GM23338 (cell line): Measurements from ENCODE around the gene RPL27A. TPM values are rescaled to one million over a fixed set of nuclear protein-coding genes. Genes with fewer than 3 reads are reported as not detected.

ENCODE experiments used
- ATAC-seq: fragments of 200-7000 bp; cut with Tn5 transposase; 3 replicates; pipeline ENCODE4 v1.9.1; 2020
- DNase-seq: peaks from one replicate; pipeline ENCODE4 v3.0.0-alpha.2; 2015; ENCODE audit warnings: low spot score
- H2AFZ ChIP-seq: fragments of 200-600 bp; sonication (generic); 2 replicates; pipeline ENCODE4 v1.8.0; 2016; ENCODE audit warnings: antibody characterized with exemption, mild to moderate bottlenecking, moderate library complexity
- H3F3A ChIP-seq: fragments of 200-600 bp; sonication (generic); replicated peaks from 2 replicates; pipeline ENCODE4 v1.8.0; 2017; ENCODE audit warnings: antibody characterized with exemption, mixed run types, low read depth
- H3K27ac ChIP-seq: fragments of 200-600 bp; sonication (generic); 2 replicates; pipeline ENCODE4 v1.6.1; 2016; ENCODE audit warnings: low read depth
- H3K27me3 ChIP-seq: fragments of 200-600 bp; sonication (generic); 2 replicates; pipeline ENCODE4 v1.8.0; 2016; ENCODE audit warnings: mild to moderate bottlenecking, mixed run types, moderate library complexity; ENCODE audit not compliant: insufficient read depth
- H3K36me3 ChIP-seq: fragments of 200-600 bp; sonication (generic); 2 replicates; pipeline ENCODE4 v1.8.0; 2016; ENCODE audit warnings: mild to moderate bottlenecking; ENCODE audit not compliant: insufficient read depth
- H3K4me1 ChIP-seq: fragments of 200-600 bp; sonication (generic); 2 replicates; pipeline ENCODE4 v1.8.0; 2016; ENCODE audit warnings: mild to moderate bottlenecking, moderate library complexity; ENCODE audit not compliant: insufficient read depth
- H3K4me2 ChIP-seq: fragments of 200-600 bp; sonication (generic); 2 replicates; pipeline ENCODE4 v1.7.1; 2017; ENCODE audit warnings: mixed run types
- H3K4me3 ChIP-seq: fragments of 200-600 bp; sonication (generic); 2 replicates; pipeline ENCODE4 v1.6.1; 2016; ENCODE audit warnings: mixed run types
- H3K79me2 ChIP-seq: fragments of 200-600 bp; sonication (generic); replicated peaks from 2 replicates; pipeline ENCODE4 v1.8.0; 2017; ENCODE audit warnings: mild to moderate bottlenecking; ENCODE audit not compliant: insufficient read depth
- H3K9me2 ChIP-seq: fragments of 200-600 bp; sonication (generic); 2 replicates; pipeline ENCODE4 v1.8.0; 2017; ENCODE audit not compliant: insufficient read depth
- H4K20me1 ChIP-seq: fragments of 200-600 bp; sonication (generic); replicated peaks from 2 replicates; pipeline ENCODE4 v1.8.0; 2017; ENCODE audit warnings: mild to moderate bottlenecking; ENCODE audit not compliant: insufficient read depth
- H3K27ac Mint-ChIP-seq: 2 replicates; pipeline ENCODE4 v1.8.0; 2020; ENCODE audit warnings: inconsistent platforms, mild to moderate bottlenecking, moderate library complexity, mixed read lengths
- H3K27me3 Mint-ChIP-seq: 3 replicates; pipeline ENCODE4 v1.8.0; 2022; ENCODE audit warnings: low read depth, mild to moderate bottlenecking, moderate library complexity, mixed read lengths, inconsistent platforms; ENCODE audit not compliant: insufficient read depth, poor library complexity
- H3K36me3 Mint-ChIP-seq: 3 replicates; pipeline ENCODE4 v1.8.0; 2021; ENCODE audit warnings: low read depth, mild to moderate bottlenecking, inconsistent platforms, moderate library complexity, mixed read lengths
- H3K4me1 Mint-ChIP-seq: 3 replicates; pipeline ENCODE4 v1.8.0; 2020; ENCODE audit warnings: mild to moderate bottlenecking, inconsistent platforms, mixed read lengths
- H3K4me3 Mint-ChIP-seq: 3 replicates; pipeline ENCODE4 v1.8.0; 2021; ENCODE audit warnings: moderate library complexity, mild to moderate bottlenecking, inconsistent platforms, mixed read lengths
- H3K9me3 Mint-ChIP-seq: 3 replicates; pipeline ENCODE4 v1.8.0; 2020; ENCODE audit warnings: moderate library complexity, mild to moderate bottlenecking, inconsistent platforms, mixed read lengths
- CREB1 ChIP-seq: fragments of 250-450 bp; sonication (Bioruptor Pico); IDR thresholded peaks from 2 replicates; pipeline ENCODE4 v1.5.0; 2020; ENCODE audit warnings: low read depth, mild to moderate bottlenecking, moderate library complexity
- NANOG ChIP-seq: IDR thresholded peaks from 2 replicates; pipeline ENCODE4 v1.6.1; 2016; ENCODE audit warnings: antibody characterized with exemption, borderline replicate concordance
- STAT1 ChIP-seq: IDR thresholded peaks from one replicate; pipeline ENCODE4 v1.6.1; 2016; ENCODE audit warnings: antibody characterized with exemption; ENCODE audit not compliant: unreplicated experiment
- ZNF331 ChIP-seq: fragments of 250-450 bp; sonication (Bioruptor Pico); IDR thresholded peaks from 2 replicates; pipeline ENCODE4 v1.5.0; 2020; ENCODE audit warnings: low read depth, mild to moderate bottlenecking, moderate library complexity
- ZNF462 ChIP-seq: fragments of 250-450 bp; sonication (Bioruptor Pico); IDR thresholded peaks from 2 replicates; pipeline ENCODE4 v1.5.0; 2020; ENCODE audit warnings: mild to moderate bottlenecking, moderate library complexity
- polyA plus RNA-seq: library from polyadenylated mRNA; unstranded; fragments of >200 nt; fragmentation: Nextera tagmentation; extraction: Ambion mirVana; gene quantifications from 2 replicates; pipeline ENCODE4 v1.2.1, GENCODE V29; 2016
- total RNA-seq: library from RNA; depleted of rRNA; stranded (reverse); fragments of >200 nt; shearing (Covaris generic); gene quantifications from 2 replicates; pipeline ENCODE4 v1.2.3, GENCODE V29; 2014
- TF ChIP-seq, protein P1 (sequence below), 2 experiments: fragments of 200-600 bp in 1 of 2; sonication (generic) in 1 of 2; conservative IDR thresholded peaks; 2 replicates each; pipeline versions ENCODE4 v1.5.1 to v1.6.1; 2016 to 2017; ENCODE audit warnings: antibody characterized with exemption in 2 of 2, low read depth in 2 of 2, mild to moderate bottlenecking in 2 of 2, moderate library complexity in 1 of 2
- TF ChIP-seq, protein P2 (sequence below): IDR thresholded peaks from one replicate; pipeline ENCODE4 v1.6.1; 2018; ENCODE audit warnings: antibody characterized with exemption; ENCODE audit not compliant: unreplicated experiment

Gene RPL27A
- total and polyA plus RNA-seq, 2 experiments from 2014 or later: 1,283 to 3,167 TPM

DNA sequence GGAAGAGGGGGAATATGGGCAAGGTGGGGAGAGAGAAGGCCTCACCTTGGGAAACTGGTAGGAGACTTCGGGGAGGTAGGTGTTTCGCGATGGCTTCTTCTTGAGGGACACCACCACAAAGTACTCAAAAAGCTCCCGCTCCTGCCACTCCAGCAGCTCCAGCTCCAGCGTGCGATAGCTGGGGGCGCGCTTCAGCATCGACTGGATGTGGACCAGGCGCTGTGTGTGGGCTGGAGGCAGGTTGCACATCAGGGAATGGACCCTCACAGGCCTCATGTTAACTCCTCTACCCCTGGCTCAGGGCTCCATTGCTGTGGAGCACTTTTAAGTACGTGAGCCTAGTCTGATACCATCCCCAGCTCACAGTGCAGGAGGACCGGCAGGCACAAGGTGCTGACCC lies 29.9 kb downstream of the RPL27A start (continued):
- TF ChIP-seq ZNF462 (CRISPR knock-in tag): no peak
- no peak for TF ChIP-seq CREB1 (CRISPR knock-in tag)
- no peak for TF ChIP-seq ZNF331
- TF ChIP-seq STAT1: no peak
- TF ChIP-seq, protein P1, sequence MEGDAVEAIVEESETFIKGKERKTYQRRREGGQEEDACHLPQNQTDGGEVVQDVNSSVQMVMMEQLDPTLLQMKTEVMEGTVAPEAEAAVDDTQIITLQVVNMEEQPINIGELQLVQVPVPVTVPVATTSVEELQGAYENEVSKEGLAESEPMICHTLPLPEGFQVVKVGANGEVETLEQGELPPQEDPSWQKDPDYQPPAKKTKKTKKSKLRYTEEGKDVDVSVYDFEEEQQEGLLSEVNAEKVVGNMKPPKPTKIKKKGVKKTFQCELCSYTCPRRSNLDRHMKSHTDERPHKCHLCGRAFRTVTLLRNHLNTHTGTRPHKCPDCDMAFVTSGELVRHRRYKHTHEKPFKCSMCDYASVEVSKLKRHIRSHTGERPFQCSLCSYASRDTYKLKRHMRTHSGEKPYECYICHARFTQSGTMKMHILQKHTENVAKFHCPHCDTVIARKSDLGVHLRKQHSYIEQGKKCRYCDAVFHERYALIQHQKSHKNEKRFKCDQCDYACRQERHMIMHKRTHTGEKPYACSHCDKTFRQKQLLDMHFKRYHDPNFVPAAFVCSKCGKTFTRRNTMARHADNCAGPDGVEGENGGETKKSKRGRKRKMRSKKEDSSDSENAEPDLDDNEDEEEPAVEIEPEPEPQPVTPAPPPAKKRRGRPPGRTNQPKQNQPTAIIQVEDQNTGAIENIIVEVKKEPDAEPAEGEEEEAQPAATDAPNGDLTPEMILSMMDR (conservative IDR thresholded peaks at IDR 0.05; ENCODE audit: low read depth in 2 of 2): no peak

DNA sequence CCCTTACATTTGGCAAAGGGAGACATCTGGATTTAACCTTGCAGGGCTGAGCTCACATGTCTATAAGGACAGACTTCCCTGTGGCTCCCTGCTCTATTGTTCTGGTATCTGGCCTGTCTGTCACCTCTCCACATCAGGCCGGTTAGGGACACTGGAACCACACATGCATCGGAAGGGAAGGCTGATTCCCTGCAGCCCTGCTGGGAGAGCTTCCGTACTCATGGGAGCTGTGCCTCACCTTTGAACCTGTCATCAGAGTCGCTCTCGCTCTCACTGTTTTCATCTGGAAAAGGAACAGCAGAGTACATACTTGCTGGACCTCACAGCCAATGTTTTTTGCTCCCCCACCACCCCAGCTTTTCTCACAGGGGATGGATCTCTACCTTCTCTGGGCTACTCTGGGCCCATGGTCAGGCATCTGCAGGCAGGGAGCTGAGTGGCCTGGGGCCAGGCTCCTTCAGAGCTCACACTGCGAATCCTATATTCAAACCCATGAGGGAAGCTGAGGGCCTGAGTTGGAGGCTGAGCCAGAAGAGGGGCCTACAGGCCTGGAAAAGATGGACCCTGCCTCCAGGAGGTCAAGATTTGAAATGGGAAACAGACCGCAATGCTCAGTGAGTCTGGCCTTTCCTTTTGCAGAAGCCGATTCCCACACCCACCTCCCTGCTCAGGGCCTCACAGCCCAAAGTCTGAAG lies 31.3 kb downstream of the RPL27A start:
- peaks cover 5% of the 10 kb centered on the region; the same call in 1 of the 2 replicates for H3K4me1 ChIP-seq
- no peak for DNase-seq
- no peak overlapping the region for H2AFZ ChIP-seq
- H3K9me2 ChIP-seq: no peaks in the 10 kb centered on the region
- H3K9me3 Mint-ChIP-seq: no peaks in the 10 kb centered on the region
- no peak overlapping the region for H3K27ac ChIP-seq
- TF ChIP-seq CREB1 (CRISPR knock-in tag) (no peak), STAT1 (no peak), ZNF331 (no peak), NANOG (no peak)
- TF ChIP-seq, protein P2, sequence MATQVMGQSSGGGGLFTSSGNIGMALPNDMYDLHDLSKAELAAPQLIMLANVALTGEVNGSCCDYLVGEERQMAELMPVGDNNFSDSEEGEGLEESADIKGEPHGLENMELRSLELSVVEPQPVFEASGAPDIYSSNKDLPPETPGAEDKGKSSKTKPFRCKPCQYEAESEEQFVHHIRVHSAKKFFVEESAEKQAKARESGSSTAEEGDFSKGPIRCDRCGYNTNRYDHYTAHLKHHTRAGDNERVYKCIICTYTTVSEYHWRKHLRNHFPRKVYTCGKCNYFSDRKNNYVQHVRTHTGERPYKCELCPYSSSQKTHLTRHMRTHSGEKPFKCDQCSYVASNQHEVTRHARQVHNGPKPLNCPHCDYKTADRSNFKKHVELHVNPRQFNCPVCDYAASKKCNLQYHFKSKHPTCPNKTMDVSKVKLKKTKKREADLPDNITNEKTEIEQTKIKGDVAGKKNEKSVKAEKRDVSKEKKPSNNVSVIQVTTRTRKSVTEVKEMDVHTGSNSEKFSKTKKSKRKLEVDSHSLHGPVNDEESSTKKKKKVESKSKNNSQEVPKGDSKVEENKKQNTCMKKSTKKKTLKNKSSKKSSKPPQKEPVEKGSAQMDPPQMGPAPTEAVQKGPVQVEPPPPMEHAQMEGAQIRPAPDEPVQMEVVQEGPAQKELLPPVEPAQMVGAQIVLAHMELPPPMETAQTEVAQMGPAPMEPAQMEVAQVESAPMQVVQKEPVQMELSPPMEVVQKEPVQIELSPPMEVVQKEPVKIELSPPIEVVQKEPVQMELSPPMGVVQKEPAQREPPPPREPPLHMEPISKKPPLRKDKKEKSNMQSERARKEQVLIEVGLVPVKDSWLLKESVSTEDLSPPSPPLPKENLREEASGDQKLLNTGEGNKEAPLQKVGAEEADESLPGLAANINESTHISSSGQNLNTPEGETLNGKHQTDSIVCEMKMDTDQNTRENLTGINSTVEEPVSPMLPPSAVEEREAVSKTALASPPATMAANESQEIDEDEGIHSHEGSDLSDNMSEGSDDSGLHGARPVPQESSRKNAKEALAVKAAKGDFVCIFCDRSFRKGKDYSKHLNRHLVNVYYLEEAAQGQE: no peak
- no peaks in the 10 kb centered on the region for H4K20me1 ChIP-seq
- no peaks in the 10 kb centered on the region for H3K36me3 ChIP-seq
- no peak for ATAC-seq
- H3K79me2 ChIP-seq: no peaks in the 10 kb centered on the region
- H3K4me1 Mint-ChIP-seq: peaks cover 28% of the 10 kb centered on the region
- H3K4me2 ChIP-seq: no peak overlapping the region
- H3K36me3 Mint-ChIP-seq: peaks cover 12% of the 10 kb centered on the region
- no peaks in the 10 kb centered on the region for H3F3A ChIP-seq
- H3K4me3 Mint-ChIP-seq: no peak overlapping the region
- H3K27me3 ChIP-seq: no peaks in the 10 kb centered on the region
- H3K27ac Mint-ChIP-seq: 0 out of 2 replicates have a peak overlapping the region, but pooled peaks have one; percentile 59
- H3K27me3 Mint-ChIP-seq: peaks cover 20% of the 10 kb centered on the region
- H3K4me3 ChIP-seq: no peak overlapping the region
